Tibial artery (tissue), 4 donors: Measurements from ENCODE around the gene AP1B1.

Experiments used
- DNase-seq, 2 donors: peaks; one replicate each; pipeline ENCODE4 v3.0.0-alpha.2; 2019
- H3K27ac ChIP-seq, 2 donors: fragments of 200-600 bp; sonication (generic) in 1 of 2; 1 replicate in 1 of 2; 2 replicates in 1 of 2; pipeline ENCODE4 v1.5.1; 2018 to 2019; ENCODE audit warnings: mild to moderate bottlenecking in 1 of 2
- H3K27me3 ChIP-seq, 2 donors: fragments of 200-600 bp; sonication (generic) in 1 of 2; one replicate each; pipeline versions ENCODE4 v1.5.1 to v1.6.0; 2016 to 2019
- H3K36me3 ChIP-seq, 3 donors: fragments of 200-600 bp; sonication (generic) in 2 of 3; one replicate each; pipeline ENCODE4 v1.5.1; 2016 to 2019; ENCODE audit warnings: mild to moderate bottlenecking in 2 of 3
- H3K4me1 ChIP-seq, 4 donors: fragments of 200-600 bp; sonication (generic) in 2 of 4; 1 replicate in 3 of 4; 2 replicates in 1 of 4; pipeline ENCODE4 v1.5.1; 2016 to 2019
- H3K4me3 ChIP-seq, 2 donors: fragments of 200-600 bp; sonication (generic) in 1 of 2; 1 replicate in 1 of 2; 2 replicates in 1 of 2; pipeline ENCODE4 v1.5.1; 2018 to 2019; ENCODE audit warnings: mild to moderate bottlenecking in 2 of 2
- H3K9me3 ChIP-seq, 3 donors: fragments of 200-600 bp; sonication (generic) in 1 of 3; one replicate each; pipeline ENCODE4 v1.5.1; 2016 to 2019
- CTCF ChIP-seq, 2 experiments: fragments of 200-600 bp in 1 of 2; fragments of 450-650 bp in 1 of 2; IDR thresholded peaks; one replicate each; pipeline ENCODE4 v1.5.1; 2017 to 2019; ENCODE audit warnings: antibody characterized with exemption in 2 of 2, mild to moderate bottlenecking in 1 of 2, moderate library complexity in 1 of 2
- intact Hi-C: fragments of 100-400 bp; cut with DNase I; formaldehyde crosslinking; loops from one replicate; pipeline ENCODE4 v1.15.0; 2023; ENCODE audit warnings: low total_unique reads

AP1B1 gene

GRCh38 chr22:29317827-29318454 is 70.4 kb downstream of the AP1B1 start:
- DNase-seq = no peak
- no peaks in the 10 kb centered on the region for H3K9me3 ChIP-seq
- H3K36me3 ChIP-seq = no peaks in the 10 kb centered on the region
- TF ChIP-seq CTCF (IDR thresholded peaks at IDR 0.05) = no peak
- peaks cover 0 to 36% of the 10 kb centered on the region in 2 donors for H3K27me3 ChIP-seq
- intact Hi-C loops = no loop called here
- H3K27ac ChIP-seq = no peak overlapping the region
- H3K4me3 ChIP-seq = no peak overlapping the region
- H3K4me1 ChIP-seq = peaks cover 3 to 30% (median 29%) of the 10 kb centered on the region in 4 donors

DNA sequence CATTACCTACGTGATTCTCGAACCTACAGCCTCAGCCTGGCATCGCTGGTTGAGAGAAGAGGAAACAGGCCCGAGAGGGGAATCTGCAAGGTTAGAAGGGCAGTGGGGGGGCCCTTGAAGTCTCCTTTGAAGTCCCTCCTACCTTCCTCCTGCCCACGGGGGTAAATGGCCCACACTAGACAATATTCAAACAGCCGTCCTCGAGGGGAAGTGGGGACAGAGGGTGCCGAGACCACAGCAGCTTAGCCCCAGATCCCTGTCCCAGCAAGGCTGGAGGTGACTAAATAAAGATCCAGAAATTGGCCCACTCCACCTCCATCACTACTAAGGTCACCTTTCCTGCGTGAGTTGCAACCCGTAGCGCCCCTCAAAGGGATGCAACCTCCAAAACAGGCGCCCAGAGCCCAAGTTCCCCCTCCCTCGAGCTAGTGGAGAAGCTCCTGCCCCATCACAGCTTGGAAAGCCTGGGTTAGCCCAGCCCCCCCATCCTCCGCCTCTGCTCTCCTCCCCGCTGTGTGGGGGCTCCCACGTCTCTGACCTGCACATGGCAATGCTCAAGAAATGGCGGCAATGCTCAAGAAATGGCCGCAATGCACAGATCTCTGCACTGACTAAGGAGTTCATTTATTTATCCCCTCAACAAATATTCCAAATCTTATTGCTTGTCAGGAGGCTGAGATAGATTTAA is 72.1 kb downstream of the AP1B1 start:
- Histone ChIP-seq H3K9me3 (no peaks in the 10 kb centered on the region), H3K27me3 (peaks cover 0 to 37% of the 10 kb centered on the region in 2 donors), H3K4me1 (peaks cover 3 to 39% (median 37%) of the 10 kb centered on the region in 4 donors), H3K4me3 (no peak overlapping the region), H3K36me3 (no peaks in the 10 kb centered on the region), H3K27ac (no peak overlapping the region)
- DNase-seq = no peak
- intact Hi-C loops = no loop called here
- TF ChIP-seq CTCF (IDR thresholded peaks at IDR 0.05) = no peak

DNA sequence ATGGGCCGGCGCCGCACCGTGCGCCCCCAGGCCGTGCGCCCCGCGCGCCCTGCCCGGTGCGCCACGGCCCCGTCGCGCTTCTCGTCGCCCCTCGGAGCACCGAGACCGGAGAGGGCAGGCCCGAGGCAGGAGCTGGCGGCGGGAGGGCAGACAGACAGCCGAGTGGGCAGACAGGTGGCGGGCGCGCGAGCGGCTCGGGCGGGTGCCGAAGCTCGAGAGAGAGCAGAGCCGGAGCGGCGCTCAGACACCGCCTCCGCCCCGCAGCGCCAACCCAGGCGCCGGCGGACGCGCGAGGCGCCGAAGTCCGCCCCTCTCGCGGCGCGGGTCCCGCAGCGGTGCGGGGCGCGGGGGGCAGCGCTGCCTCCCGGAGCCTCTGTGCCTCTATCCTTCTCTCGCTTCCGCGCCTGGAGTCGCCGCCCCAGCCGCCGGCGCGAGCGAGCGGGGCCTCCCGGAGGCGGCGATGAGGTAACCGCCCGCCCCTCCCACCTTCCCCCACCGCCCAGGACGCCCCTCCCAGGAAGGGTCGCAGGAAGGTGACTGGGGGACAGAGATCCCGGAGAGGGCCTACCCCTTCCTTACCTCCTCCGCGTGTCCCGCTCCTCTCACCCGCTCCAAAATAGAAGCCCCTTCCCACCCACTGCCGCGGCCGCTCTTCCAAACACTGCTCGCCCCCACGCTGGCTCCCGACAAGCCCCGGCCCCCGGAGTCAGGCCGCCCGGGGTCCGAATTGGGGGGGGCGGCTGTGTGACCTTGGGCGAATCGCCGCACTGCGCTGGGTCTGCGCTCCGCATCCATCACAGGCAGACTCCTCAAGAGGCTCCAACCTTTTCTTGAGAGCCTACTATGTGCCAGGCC is 72.9 kb downstream of the AP1B1 start, which contains the start of gene RASL10A:
RASL10A (minus strand) TSS at position 412 of the 855 bp plus-strand sequence. CDS start 451 bp downstream, outside the sequence.
- TF ChIP-seq CTCF (IDR thresholded peaks at IDR 0.05) = no peak
- intact Hi-C loops = no loop called here
- H3K27ac ChIP-seq = no peak within 1 kb of the TSS
- peak within 1 kb of the TSS; percentile 8 to 48 for H3K4me3 ChIP-seq
- peaks cover 0 to 37% of the 10 kb centered on the region in 2 donors for H3K27me3 ChIP-seq
- no peaks in the 10 kb centered on the region for H3K36me3 ChIP-seq
- H3K4me1 ChIP-seq = peaks cover 3 to 46% (median 43%) of the 10 kb centered on the region in 4 donors
- H3K9me3 ChIP-seq = no peaks in the 10 kb centered on the region
- peak in 1 of 2 donors; percentile 52 for DNase-seq

DNA sequence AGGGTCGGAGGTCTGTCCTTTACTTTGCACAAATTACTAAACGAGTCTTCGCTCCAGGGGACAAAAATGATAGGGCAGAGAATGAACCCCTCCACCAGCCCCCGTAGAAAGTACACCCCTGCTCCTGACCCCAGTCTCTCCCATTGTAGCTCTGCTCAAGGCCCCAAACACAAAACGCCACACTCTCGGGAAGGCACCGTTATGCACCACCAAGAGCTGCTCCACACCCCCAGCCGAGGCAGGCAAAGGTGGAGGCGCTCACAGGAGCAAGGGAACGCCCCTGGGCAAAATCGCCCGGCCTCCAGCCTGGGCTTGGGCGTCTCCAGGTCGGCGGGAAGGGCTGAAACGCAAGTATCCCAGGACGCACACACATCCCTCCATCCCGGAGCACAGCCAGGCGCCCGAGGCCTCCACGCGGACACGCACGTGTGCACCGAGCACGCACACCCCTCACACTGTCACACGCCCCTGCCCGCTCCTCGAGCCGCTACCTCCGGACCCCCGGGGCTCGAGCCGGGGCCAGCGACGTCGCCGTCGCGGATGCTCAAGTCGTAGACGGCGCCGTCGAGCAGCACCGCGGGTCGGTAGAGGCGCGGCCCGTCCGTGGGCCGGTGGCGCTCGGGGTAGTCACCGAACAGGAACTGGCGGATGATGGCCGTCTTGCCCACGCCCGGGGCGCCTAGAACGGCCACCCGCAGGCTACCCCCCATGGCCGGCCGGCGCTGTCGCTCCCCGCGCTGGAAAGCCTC is 73.7 kb downstream of the AP1B1 start:
- Histone ChIP-seq H3K4me1 (peaks cover 3 to 54% (median 50%) of the 10 kb centered on the region in 4 donors), H3K27ac (no peak overlapping the region), H3K4me3 (peak overlapping the region; percentile 8 to 48), H3K27me3 (peaks cover 0 to 37% of the 10 kb centered on the region in 2 donors), H3K9me3 (no peaks in the 10 kb centered on the region), H3K36me3 (no peaks in the 10 kb centered on the region)
- peak in 1 of 2 donors; percentile 64 for DNase-seq
- intact Hi-C loops = no loop called here
- no peak for TF ChIP-seq CTCF (IDR thresholded peaks at IDR 0.05)
